NCI-H146 (cell line): ENCODE data around the gene CDK14.
A peak's percentile ranks its signal among the peaks of the same experiment; 100 is the strongest.
"Not testable (repeated sequence)": the region's sequence is repeated elsewhere in the genome, so short reads cannot be mapped to it uniquely, and the experiment has no call there.

Source experiments
- DNase-seq: peaks from one replicate; lab custom pipeline; 2025; lab: John Stamatoyannopoulos, UW

The CDK14 gene

DNA sequence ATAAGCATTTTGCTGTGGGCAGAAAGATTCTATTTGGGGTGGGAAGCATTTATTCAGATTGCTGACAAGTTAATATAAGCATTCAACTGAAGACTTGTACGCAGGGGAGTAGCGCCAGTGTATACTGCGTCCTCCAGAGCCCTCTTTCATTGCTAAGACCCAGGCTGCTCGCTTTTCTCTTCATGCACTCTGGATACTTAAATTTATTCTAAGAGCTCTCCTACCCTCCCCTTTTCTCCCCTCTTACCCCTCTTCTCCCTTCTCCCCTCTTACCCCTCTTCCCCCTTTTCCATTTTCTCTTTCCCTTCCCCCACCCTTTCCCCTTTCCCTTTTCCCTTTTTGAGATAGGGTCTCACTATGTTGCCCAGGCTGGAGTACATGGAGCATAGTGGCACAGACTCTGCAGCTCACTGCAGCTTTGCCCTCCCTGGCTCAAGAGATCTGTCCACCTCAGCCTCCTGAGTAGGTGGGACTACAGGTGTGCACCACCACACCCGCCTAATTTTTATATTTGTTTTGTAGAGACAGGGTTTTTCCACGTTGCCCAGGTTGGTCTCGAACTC, 125.8 kb downstream of the CDK14 start:
- DNase-seq, result no peak

DNA sequence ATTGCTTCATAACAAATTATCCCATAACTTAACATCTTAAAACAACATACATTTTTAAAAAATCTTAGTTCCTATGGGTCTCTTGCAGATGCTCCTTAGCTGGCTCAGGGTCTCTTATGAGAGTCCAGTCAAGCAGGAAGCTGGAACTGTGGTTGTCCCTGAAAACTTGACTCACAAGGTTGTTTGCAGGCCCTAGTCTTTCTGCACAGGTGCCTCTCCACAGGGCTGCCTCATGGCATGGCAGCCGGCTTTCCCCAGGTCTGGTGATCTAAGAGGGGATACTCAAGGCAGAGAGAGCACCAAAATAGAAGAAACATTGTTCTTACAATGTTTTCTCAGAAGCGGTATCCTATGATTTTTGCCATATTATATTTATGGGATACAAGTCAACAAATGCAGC, 127.1 kb downstream of the CDK14 start:
- no peak for DNase-seq

- DNase-seq, result no peak
Measured at GRCh38 chr7:90723866-90724265, 127.7 kb downstream of the CDK14 start.

- no peak for DNase-seq
Measured at GRCh38 chr7:90726120-90726519, 130.0 kb downstream of the CDK14 start.

DNA sequence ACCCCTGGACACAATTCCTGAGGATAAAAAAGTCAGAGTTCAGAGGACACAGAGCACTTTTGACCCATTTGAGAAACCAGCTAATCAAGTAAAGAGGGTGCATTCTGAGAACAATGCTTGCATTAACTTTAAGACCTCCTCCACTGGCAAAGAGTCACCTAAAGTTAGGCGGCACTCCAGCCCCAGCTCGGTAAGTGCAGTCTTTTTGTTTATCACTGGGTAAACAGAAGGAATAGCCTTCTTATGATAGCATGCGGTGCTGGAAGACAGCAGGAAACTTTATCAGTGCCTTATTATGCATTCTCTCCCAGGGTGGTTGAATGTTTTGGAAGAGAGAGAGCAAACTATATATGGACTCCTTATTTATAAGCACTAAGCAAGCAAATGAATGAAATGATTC, 130.5 kb downstream of the CDK14 start:
- DNase-seq, result peak; percentile 18

GRCh38 chr7:90727412-90727811, 131.3 kb downstream of the CDK14 start:
- DNase-seq, result no peak

DNA sequence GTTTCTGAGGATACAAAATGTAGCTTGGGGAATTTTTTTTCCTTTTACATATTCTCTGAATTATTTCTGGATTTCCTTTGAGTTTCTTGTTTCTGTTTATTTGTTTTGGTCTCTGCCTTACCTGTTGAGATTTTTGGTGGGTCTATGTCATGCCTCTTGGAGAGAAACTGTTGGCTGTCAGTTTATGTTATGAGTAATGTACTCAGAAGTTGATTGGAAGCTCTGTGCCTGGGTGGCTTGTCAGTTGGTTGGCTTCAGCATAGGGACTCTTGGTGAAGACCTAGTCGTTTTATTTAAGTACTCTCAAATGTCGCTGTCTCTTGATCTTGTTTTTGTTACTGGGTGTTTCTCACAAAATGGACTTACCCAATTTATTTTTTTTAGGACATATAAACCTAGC, 132.4 kb downstream of the CDK14 start:
- no peak for DNase-seq

- DNase-seq, result not testable (repeated sequence)
Measured at GRCh38 chr7:90735611-90736280, 139.6 kb downstream of the CDK14 start.

DNA sequence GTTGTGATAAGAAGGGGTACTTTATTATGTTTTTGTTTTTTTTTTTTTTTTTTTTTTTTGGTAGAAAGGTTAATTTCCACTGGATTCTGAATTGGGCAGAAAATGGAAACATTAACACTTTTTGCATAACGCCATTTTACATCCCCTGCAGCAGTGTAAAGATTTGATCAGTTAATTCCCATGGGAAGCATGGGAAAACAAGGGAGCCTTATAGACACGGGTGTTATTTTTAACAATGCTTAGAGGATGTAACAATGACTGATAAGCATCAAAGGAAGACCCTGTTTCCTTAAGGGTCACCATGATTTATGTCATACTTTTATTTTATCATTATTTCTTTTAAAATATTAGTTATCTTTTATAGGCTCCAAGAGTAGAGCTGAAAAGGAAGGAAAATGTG, 140.2 kb downstream of the CDK14 start:
- no peak for DNase-seq

GRCh38 chr7:90736968-90737939, 141.1 kb downstream of the CDK14 start:
- DNase-seq, result no peak

DNA sequence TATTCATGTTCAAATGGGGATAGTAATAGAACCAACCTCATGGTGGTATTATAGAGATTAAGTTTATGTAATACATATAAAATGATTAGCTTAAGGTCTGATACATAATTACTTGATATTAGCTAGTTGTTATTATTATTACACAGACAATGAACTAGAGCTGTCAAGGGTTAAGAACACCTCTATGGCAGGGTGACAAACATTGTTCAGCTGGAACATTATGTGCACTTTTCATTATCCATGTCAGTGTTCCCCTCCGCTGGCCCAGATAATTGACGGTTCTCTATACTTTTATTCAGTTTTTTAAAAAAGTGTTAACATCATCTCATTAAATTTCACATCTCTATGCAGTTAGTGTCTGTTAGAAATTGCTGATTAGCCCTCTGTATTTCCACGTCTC, 142.1 kb downstream of the CDK14 start:
- DNase-seq, result peak; percentile 70

DNA sequence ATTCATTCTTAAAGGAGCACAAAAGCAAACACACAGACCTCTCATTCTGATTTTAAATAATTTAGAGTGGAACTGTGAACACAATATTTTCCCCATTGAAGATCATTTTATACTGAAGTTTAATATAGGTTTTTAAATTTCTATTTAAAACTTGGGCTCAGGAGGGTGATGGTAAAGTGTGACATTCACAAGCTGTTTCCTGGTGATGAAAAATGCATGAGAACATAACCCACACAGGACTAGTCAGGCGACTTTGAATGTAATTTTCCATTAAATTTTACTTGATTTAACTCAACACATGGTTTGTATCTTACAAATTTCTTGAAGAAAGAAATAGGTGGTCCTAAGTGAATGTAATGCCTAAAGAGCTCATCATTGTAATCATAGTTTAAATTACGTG, 143.6 kb downstream of the CDK14 start:
- DNase-seq, result no peak

DNA sequence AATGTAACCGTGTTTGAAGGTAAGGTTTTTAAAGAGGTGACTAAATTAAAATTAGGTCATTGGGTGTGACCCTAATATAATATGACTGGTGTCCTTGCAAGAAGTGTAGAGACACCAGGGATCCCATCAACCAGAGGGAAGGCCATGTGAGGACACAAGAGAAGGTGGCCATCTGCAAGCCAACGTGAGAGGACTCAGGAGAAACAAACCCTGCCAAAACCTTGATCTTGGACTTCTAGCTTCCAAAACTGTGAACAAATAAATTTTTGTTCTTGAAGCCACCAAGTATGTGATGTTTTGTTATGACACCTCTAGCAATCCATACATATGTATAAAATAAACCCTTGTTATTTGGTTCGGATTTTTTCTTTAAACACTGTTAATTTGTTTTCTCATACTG, 144.3 kb downstream of the CDK14 start:
- no peak for DNase-seq

GRCh38 chr7:90743626-90744025, 147.5 kb downstream of the CDK14 start:
- no peak for DNase-seq

- DNase-seq, result no peak
Measured at GRCh38 chr7:90747516-90747915, 151.4 kb downstream of the CDK14 start.

DNA sequence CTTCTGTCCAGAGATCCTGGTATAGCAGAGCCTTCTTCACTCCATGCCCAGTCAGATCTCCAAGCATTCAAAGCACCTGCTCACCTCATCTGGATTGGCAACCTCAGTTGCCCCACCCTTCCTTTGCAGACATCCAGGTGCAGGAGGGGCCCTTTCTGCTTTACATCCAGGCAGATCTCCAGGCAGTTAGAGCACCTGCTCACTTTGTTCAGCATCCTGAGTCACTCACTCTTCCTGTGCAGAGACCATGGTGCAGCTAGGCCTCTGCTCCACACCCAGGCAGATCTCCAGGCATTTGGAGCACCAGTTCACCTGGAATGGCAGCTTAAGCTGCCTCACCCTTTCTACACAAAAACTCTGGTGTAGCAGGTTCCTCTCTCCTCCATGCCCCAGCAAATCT, 153.1 kb downstream of the CDK14 start:
- peak; percentile 26 for DNase-seq

- DNase-seq, result no peak
Measured at GRCh38 chr7:90749774-90750173, 153.7 kb downstream of the CDK14 start.

- no peak for DNase-seq
Measured at GRCh38 chr7:90751595-90751994, 155.5 kb downstream of the CDK14 start.

- DNase-seq, result no peak
Measured at GRCh38 chr7:90752051-90752450, 155.9 kb downstream of the CDK14 start.

DNA sequence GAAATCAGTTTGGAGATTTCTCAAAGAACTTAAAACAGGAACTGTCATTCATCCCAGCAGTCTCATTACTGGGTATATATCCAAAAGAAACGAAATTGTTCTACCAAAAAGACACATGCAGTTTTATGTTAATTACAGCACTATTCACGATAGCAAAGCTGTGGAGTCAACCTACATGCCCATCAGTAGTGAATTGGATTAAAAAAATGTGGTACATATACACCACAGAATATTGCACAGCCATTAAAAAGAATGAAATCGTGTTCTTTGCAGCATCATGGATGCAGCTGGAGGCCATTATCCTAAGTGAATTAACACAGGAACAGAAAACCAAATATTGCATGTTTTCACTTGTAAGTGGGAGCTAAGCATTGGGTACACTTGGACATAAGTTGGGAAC, 158.9 kb downstream of the CDK14 start:
- no peak for DNase-seq

DNA sequence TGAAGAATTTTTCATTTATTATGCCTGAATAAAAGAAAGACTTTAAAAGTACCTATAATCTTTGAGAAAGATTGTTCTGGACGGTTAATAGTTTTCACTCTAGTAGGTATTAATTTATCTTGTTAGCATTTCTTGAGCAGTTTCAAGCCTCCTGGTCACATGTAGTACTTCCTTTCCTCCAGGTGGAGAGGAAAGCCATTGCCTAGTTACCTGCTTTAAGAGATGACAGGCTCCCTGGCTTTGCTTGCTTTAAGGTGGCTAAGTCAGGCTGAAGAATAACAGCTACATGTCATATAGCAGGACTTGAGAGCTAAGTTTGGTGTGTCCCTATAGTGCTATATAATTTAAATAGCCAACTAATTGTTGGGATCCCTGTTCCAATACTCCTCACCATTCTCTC, 160.2 kb downstream of the CDK14 start:
- no peak for DNase-seq

- not testable (repeated sequence) for DNase-seq
Measured at GRCh38 chr7:90757565-90757950, 161.4 kb downstream of the CDK14 start.

DNA sequence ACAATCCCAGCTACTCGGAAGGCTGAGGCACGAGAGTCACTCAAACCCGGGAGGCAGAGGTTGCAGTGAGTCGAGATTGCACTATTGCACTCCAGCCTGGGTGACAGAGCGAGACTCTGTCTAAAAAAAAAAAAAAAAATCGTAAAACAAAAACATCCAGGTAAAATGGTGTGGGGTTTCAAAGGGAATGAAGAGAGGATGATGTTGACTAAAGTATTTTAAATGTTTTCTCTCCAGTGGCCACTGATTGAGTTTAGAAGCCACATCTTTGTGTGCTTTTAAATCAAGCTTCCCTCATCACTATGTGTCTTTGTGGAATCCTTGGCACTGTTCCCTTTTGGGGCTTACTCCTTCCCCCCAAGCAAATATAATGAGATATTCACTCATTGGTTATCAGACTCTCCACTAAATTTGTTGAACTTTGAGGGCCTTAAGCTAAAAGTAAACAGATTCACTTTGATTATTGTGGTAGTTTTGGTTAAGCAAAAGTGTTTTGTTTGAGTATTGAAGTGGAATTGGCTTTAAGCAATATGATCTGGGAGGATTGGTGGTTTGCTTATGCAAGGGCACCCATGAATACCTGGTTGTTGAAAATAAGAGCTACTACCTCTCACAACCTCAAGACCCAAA, 162.9 kb downstream of the CDK14 start:
- no peak for DNase-seq
